GM12872 (cell line): ENCODE measurements around the gene SLC17A3.

Source experiments
- CTCF ChIP-seq: IDR thresholded peaks from 3 replicates; pipeline ENCODE4 v1.5.1; 2011; ENCODE audit warnings: low read depth, mild to moderate bottlenecking, low read length, moderate library complexity; ENCODE audit not compliant: insufficient read depth

SLC17A3 gene

GRCh38 chr6:25821341-25821740 is 52.7 kb downstream of the SLC17A3 start:
- no peak for TF ChIP-seq CTCF

GRCh38 chr6:25816252-25816651 is 57.8 kb downstream of the SLC17A3 start:
- no peak for TF ChIP-seq CTCF

GRCh38 chr6:25815194-25815593 is 58.8 kb downstream of the SLC17A3 start:
- no peak for TF ChIP-seq CTCF

- no peak for TF ChIP-seq CTCF
Measured at GRCh38 chr6:25804804-25805203, 69.2 kb downstream of the SLC17A3 start.

- TF ChIP-seq CTCF = no peak
Measured at GRCh38 chr6:25801436-25801835, 72.6 kb downstream of the SLC17A3 start.
